ENCODE measurements around the gene TMEM150B. TPM values are rescaled to one million over a fixed set of nuclear protein-coding genes. Genes with fewer than 3 reads are reported as not detected.

The TMEM150B gene
- total RNA-seq, 1 experiment from 2014 or later = not detected

GRCh38 chr19:55373306-55373992, 48.3 kb upstream of the TMEM150B start:
- RAD21 ChIA-PET (ENCODE audit: low non-redundant PET in 1 of 2, low total read pairs in 2 of 2, uncharacterized antibody in 2 of 2, unreplicated experiment in 2 of 2) = no interaction called here
- Histone ChIP-seq H3K36me3 (ENCODE audit: control insufficient read depth in 1 of 2, insufficient read depth in 2 of 2, low read length in 2 of 2) (no peaks in the 10 kb centered on the region), H3K27ac (ENCODE audit: low read depth, low read length) (no peak overlapping the region; the same call in 1 of the 2 replicates), H3K4me2 (ENCODE audit: low read length) (peak overlapping the region; percentile 46; the same call in 1 of the 2 replicates), H3K9me3 (ENCODE audit: control insufficient read depth in 1 of 2, insufficient read depth in 1 of 2, low read depth in 1 of 2, low read length in 2 of 2) (no peaks in the 10 kb centered on the region), H3K9me2 (ENCODE audit: insufficient read depth) (no peaks in the 10 kb centered on the region), H3K4me3 (replicated peaks in 1 of 2; ENCODE audit: low read depth in 1 of 2, low read length in 2 of 2) (no peak overlapping the region), H3K27me3 (ENCODE audit: insufficient read depth, low read length) (no peaks in the 10 kb centered on the region), H2AFZ (ENCODE audit: low read depth, low read length, poor library complexity, severe bottlenecking) (no peak overlapping the region), H3K79me2 (ENCODE audit: insufficient read depth, low read length) (no peaks in the 10 kb centered on the region), H3K4me1 (ENCODE audit: control insufficient read depth in 1 of 2, insufficient read depth in 2 of 2, low read length in 2 of 2) (peaks cover 25 to 60% of the 10 kb centered on the region in 2 experiments; a peak in 3 of 4 replicates), H3K9ac (ENCODE audit: low read length) (no peak overlapping the region), H4K20me1 (ENCODE audit: insufficient read depth) (no peaks in the 10 kb centered on the region)
- POLR2A ChIA-PET = interaction anchor here (1.0 kb wide), 1 partner anchor 11 kb away, joined by 5 read pairs; the partner anchor contains the start of gene TMEM238
- CTCF ChIA-PET = no interaction called here
- BruUV-seq (replicated peaks) = no TSS peak
- TF ChIP-seq, protein P1, sequence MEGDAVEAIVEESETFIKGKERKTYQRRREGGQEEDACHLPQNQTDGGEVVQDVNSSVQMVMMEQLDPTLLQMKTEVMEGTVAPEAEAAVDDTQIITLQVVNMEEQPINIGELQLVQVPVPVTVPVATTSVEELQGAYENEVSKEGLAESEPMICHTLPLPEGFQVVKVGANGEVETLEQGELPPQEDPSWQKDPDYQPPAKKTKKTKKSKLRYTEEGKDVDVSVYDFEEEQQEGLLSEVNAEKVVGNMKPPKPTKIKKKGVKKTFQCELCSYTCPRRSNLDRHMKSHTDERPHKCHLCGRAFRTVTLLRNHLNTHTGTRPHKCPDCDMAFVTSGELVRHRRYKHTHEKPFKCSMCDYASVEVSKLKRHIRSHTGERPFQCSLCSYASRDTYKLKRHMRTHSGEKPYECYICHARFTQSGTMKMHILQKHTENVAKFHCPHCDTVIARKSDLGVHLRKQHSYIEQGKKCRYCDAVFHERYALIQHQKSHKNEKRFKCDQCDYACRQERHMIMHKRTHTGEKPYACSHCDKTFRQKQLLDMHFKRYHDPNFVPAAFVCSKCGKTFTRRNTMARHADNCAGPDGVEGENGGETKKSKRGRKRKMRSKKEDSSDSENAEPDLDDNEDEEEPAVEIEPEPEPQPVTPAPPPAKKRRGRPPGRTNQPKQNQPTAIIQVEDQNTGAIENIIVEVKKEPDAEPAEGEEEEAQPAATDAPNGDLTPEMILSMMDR (IDR thresholded peaks at IDR 0.05 in 2 of 3, conservative IDR thresholded peaks at IDR 0.05 in 1 of 3; ENCODE audit: borderline replicate concordance in 1 of 3, insufficient read depth in 1 of 3, low read depth in 2 of 3, low read length in 2 of 3) = no peak
- intact Hi-C loops (cut with micrococcal nuclease) = no loop called here
- ATAC-seq (peak; percentile 2; the same call in 1 of the 2 replicates), DNase-seq (ENCODE audit: low read depth, low spot score) (no peak)

DNA sequence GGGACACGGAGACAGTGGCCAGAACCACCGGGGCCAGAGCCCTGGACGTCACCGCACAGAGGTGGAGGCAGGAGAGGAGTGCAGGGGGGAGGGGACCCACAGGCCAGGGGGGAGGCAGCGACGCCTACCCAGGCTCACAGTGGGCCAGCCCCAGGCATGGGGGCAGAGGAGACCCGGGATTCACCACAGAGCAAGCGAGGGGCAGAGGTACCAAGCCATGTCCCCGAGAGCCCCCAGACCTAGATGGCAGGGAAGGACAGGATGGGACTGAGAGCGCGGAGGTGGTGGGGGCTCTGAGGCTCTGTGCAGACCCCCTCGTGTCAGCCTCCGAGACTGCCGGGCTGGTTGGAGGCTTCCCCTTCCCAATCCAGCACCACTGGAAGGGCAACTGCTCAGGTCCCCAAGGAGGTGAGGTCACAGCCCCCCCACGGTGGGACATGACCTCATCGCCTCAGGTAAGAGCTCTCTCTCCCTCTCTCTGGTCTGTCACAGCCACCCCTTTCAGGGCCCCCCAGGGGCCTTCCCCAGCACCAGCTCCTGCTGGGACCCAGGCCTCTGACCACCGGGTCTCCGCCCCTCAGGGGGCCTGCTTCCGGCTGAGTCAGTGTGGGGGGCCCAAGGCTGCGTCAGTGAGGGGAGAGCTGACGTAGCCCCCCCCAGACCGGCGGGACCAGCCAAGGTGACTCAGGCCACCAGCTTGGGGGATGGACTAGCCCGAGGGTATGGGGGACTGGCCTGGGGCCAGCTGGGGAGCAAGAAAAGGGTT, 47.4 kb upstream of the TMEM150B start:
- POLR2A ChIA-PET = interaction anchor here (1.0 kb wide), 1 partner anchor 12 kb away, joined by 5 read pairs; the partner anchor contains the start of gene TMEM238
- CTCF ChIA-PET = no interaction called here
- RAD21 ChIA-PET (ENCODE audit: low non-redundant PET in 1 of 2, low total read pairs in 2 of 2, uncharacterized antibody in 2 of 2, unreplicated experiment in 2 of 2) = no interaction called here
- H3K9me2 ChIP-seq (ENCODE audit: insufficient read depth) = no peaks in the 10 kb centered on the region
- H2AFZ ChIP-seq (ENCODE audit: low read depth, low read length, poor library complexity, severe bottlenecking) = no peak overlapping the region
- no peak for ATAC-seq
- H3K36me3 ChIP-seq (ENCODE audit: control insufficient read depth in 1 of 2, insufficient read depth in 2 of 2, low read length in 2 of 2) = no peaks in the 10 kb centered on the region
- TF ChIP-seq, protein P1 (IDR thresholded peaks at IDR 0.05 in 2 of 3, conservative IDR thresholded peaks at IDR 0.05 in 1 of 3; ENCODE audit: borderline replicate concordance in 1 of 3, insufficient read depth in 1 of 3, low read depth in 2 of 3, low read length in 2 of 3) = no peak
- TF ChIP-seq ELF1 (IDR thresholded peaks at IDR 0.05; ENCODE audit: borderline replicate concordance, low read depth) (no peak), CEBPB (IDR thresholded peaks at IDR 0.05; ENCODE audit: low read depth) (no peak), SP1 (IDR thresholded peaks at IDR 0.05; ENCODE audit: low read depth) (no peak), ZNF274 (IDR thresholded peaks at IDR 0.05; ENCODE audit: low read depth, low read length) (no peak), EZH2 (IDR thresholded peaks at IDR 0.05) (no peak), POLR2AphosphoS5 (IDR thresholded peaks at IDR 0.05; ENCODE audit: low read depth, low read length) (no peak), YY1 (IDR thresholded peaks at IDR 0.05; ENCODE audit: extremely low read depth, insufficient replicate concordance, low read depth, low read length) (no peak), POLR2A (IDR thresholded peaks at IDR 0.05; ENCODE audit: borderline replicate concordance, extremely low read depth, insufficient read depth, insufficient read length) (no peak), EZH2phosphoT487 (IDR thresholded peaks at IDR 0.05; ENCODE audit: borderline replicate concordance) (no peak), SIN3A (IDR thresholded peaks at IDR 0.05; ENCODE audit: low read depth) (no peak)
- no peak overlapping the region; the same call in 1 of the 2 replicates for H3K27ac ChIP-seq (ENCODE audit: low read depth, low read length)
- no peaks in the 10 kb centered on the region for H4K20me1 ChIP-seq (ENCODE audit: insufficient read depth)
- BruUV-seq (replicated peaks) = no TSS peak
- no peak overlapping the region for H3K4me2 ChIP-seq (ENCODE audit: low read length)
- H3K27me3 ChIP-seq (ENCODE audit: insufficient read depth, low read length) = no peaks in the 10 kb centered on the region
- peaks cover 25 to 61% of the 10 kb centered on the region in 2 experiments; a peak in 3 of 4 replicates for H3K4me1 ChIP-seq (ENCODE audit: control insufficient read depth in 1 of 2, insufficient read depth in 2 of 2, low read length in 2 of 2)
- intact Hi-C loops (cut with micrococcal nuclease) = no loop called here
- H3K9ac ChIP-seq (ENCODE audit: low read length) = no peak overlapping the region
- H3K9me3 ChIP-seq (ENCODE audit: control insufficient read depth in 1 of 2, insufficient read depth in 1 of 2, low read depth in 1 of 2, low read length in 2 of 2) = no peaks in the 10 kb centered on the region
- no peaks in the 10 kb centered on the region for H3K79me2 ChIP-seq (ENCODE audit: insufficient read depth, low read length)
- no peak for DNase-seq (ENCODE audit: low read depth, low spot score)
- no peak overlapping the region for H3K4me3 ChIP-seq (replicated peaks in 1 of 2; ENCODE audit: low read depth in 1 of 2, low read length in 2 of 2)

All from HCT116 (cell line).